A549 (cell line): ENCODE results near the gene ASB2.

Source experiments
- BHLHE40 ChIP-seq: IDR thresholded peaks from 2 replicates; pipeline ENCODE4 v1.6.1; 2012; ENCODE audit warnings: low read depth, low read length, inconsistent platforms
- CEBPB ChIP-seq, 2 experiments: fragments of >200 bp in 1 of 2; sonication (Bioruptor Twin) in 1 of 2; formaldehyde crosslinking in 1 of 2; IDR thresholded peaks; 2 replicates each; pipeline ENCODE4 v1.6.1; 2012 to 2016
- EP300 ChIP-seq, 2 experiments: fragments of >200 bp; sonication (Bioruptor Twin); formaldehyde crosslinking; IDR thresholded peaks; 2 replicates in 1 of 2; 3 replicates in 1 of 2; pipeline ENCODE4 v1.6.1; 2016 to 2017
- KDM5A ChIP-seq: fragments of 200-600 bp; sonication (generic); IDR thresholded peaks from 2 replicates; pipeline ENCODE4 v1.6.1; 2016; ENCODE audit warnings: antibody characterized with exemption, mild to moderate bottlenecking
- MAZ ChIP-seq: fragments of 150-350 bp; IDR thresholded peaks from 2 replicates; pipeline ENCODE4 v1.6.1; 2014; ENCODE audit warnings: antibody characterized with exemption, low read depth, low read length, borderline replicate concordance
- POLR2A ChIP-seq: IDR thresholded peaks from 2 replicates; pipeline ENCODE4 v1.6.1; 2012; ENCODE audit warnings: mild to moderate bottlenecking, low read length
- SMC3 ChIP-seq: fragments of >200 bp; sonication (Bioruptor Twin); formaldehyde crosslinking; IDR thresholded peaks from 3 replicates; pipeline ENCODE4 v1.6.1; 2018; ENCODE audit warnings: inconsistent platforms
- TFCP2L1 ChIP-seq: fragments of 250-450 bp; sonication (Bioruptor Pico); IDR thresholded peaks from 2 replicates; pipeline ENCODE4 v1.5.0; 2021; ENCODE audit warnings: mild to moderate bottlenecking
- TF ChIP-seq, protein P1 (sequence below): fragments of 450-650 bp; IDR thresholded peaks from 2 replicates; pipeline ENCODE4 v1.6.1; 2014; ENCODE audit warnings: antibody characterized with exemption
- TF ChIP-seq, protein P2 (sequence below): fragments of >200 bp; sonication (Bioruptor Twin); formaldehyde crosslinking; IDR thresholded peaks from 3 replicates; pipeline ENCODE4 v1.5.1; 2016
- TF ChIP-seq, protein P3 (sequence below): IDR thresholded peaks from 2 replicates; pipeline ENCODE4 v1.6.1; 2012

DNA sequence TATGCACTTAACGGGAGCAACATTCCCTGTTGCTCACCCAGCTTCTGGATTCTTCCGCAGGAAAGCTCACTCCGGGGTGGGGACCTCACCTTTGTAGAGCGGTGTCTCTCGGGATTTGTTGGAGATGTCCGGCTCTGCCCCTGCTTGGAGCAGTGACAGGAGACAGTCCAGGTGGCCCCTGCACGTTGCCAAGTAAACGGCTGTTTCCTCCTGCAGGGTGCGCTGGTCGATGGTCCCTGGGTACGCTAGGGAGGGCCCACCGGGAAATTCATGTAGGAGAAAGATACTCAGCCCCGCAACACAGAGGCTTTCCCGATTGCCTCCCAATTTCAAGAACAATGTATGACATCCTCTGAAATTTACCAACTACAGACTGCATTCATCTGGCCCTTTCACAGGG is 23.1 kb downstream of the ASB2 start:
- TF ChIP-seq TFCP2L1 (CRISPR knock-in tag) (no peak), POLR2A (no peak), EP300 (IDR thresholded peaks at IDR 0.05) (no peak), KDM5A (no peak), SMC3 (no peak), CEBPB (IDR thresholded peaks at IDR 0.05) (no peak), MAZ (no peak), BHLHE40 (no peak)
- TF ChIP-seq, protein P1, sequence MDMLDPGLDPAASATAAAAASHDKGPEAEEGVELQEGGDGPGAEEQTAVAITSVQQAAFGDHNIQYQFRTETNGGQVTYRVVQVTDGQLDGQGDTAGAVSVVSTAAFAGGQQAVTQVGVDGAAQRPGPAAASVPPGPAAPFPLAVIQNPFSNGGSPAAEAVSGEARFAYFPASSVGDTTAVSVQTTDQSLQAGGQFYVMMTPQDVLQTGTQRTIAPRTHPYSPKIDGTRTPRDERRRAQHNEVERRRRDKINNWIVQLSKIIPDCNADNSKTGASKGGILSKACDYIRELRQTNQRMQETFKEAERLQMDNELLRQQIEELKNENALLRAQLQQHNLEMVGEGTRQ: no peak
- TF ChIP-seq, protein P2, sequence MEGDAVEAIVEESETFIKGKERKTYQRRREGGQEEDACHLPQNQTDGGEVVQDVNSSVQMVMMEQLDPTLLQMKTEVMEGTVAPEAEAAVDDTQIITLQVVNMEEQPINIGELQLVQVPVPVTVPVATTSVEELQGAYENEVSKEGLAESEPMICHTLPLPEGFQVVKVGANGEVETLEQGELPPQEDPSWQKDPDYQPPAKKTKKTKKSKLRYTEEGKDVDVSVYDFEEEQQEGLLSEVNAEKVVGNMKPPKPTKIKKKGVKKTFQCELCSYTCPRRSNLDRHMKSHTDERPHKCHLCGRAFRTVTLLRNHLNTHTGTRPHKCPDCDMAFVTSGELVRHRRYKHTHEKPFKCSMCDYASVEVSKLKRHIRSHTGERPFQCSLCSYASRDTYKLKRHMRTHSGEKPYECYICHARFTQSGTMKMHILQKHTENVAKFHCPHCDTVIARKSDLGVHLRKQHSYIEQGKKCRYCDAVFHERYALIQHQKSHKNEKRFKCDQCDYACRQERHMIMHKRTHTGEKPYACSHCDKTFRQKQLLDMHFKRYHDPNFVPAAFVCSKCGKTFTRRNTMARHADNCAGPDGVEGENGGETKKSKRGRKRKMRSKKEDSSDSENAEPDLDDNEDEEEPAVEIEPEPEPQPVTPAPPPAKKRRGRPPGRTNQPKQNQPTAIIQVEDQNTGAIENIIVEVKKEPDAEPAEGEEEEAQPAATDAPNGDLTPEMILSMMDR: no peak
- TF ChIP-seq, protein P3, sequence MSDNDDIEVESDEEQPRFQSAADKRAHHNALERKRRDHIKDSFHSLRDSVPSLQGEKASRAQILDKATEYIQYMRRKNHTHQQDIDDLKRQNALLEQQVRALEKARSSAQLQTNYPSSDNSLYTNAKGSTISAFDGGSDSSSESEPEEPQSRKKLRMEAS: no peak
